ENCODE measurements around the gene PNPLA1.

PNPLA1 gene

DNA sequence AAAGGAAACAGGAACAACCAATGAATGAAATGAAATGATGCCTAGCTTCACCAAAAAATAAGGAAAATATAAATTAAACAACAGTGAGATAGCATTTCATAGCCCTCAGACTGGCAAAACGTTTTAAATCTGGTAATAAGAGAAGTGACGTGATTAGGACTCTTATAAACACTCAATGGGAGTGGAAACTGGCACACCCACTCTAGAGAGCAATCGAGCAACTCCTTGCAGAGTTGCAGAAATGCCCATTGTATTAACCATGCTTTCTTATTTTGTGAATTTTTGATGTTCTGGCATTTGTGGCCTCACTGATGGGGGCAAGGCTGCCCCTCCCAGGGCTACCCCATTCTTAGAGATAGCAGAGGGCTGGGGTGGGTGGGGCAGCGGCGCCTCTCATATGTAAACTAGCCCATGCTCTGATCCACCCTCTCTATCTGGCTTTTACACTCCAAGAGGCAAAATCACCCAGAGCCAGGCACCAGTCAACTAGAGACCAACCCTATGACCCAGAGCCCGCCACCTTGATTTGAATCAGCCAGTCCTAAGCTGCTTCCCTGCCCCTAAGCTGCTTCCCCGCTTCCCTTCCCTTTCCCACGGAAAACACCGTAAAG lies 6.4 kb upstream of the PNPLA1 start:
- Histone ChIP-seq H3K4me3 (ENCODE audit: low read length) (no peak overlapping the region), H3K9me2 (replicated peaks; ENCODE audit: control insufficient read depth, low read length) (no peaks in the 10 kb centered on the region), H3K79me2 (ENCODE audit: control insufficient read depth, low read length) (no peaks in the 10 kb centered on the region), H4K20me1 (ENCODE audit: control insufficient read depth, insufficient read depth, low read depth, low read length) (no peaks in the 10 kb centered on the region), H3K27ac (ENCODE audit: low read depth, low read length) (no peak overlapping the region), H3F3A (ENCODE audit: control insufficient read depth, insufficient read depth) (no peaks in the 10 kb centered on the region), H3K4me1 (ENCODE audit: control insufficient read depth, low read length) (no peaks in the 10 kb centered on the region), H3K36me3 (ENCODE audit: control insufficient read depth, low read length) (no peaks in the 10 kb centered on the region), H3K27me3 (ENCODE audit: control insufficient read depth, low read length) (peaks cover 30% of the 10 kb centered on the region), H3K9me3 (ENCODE audit: control insufficient read depth, insufficient read depth, low read length) (no peaks in the 10 kb centered on the region), H3K4me2 (ENCODE audit: low read length) (no peak overlapping the region)
- TF ChIP-seq, protein P1, sequence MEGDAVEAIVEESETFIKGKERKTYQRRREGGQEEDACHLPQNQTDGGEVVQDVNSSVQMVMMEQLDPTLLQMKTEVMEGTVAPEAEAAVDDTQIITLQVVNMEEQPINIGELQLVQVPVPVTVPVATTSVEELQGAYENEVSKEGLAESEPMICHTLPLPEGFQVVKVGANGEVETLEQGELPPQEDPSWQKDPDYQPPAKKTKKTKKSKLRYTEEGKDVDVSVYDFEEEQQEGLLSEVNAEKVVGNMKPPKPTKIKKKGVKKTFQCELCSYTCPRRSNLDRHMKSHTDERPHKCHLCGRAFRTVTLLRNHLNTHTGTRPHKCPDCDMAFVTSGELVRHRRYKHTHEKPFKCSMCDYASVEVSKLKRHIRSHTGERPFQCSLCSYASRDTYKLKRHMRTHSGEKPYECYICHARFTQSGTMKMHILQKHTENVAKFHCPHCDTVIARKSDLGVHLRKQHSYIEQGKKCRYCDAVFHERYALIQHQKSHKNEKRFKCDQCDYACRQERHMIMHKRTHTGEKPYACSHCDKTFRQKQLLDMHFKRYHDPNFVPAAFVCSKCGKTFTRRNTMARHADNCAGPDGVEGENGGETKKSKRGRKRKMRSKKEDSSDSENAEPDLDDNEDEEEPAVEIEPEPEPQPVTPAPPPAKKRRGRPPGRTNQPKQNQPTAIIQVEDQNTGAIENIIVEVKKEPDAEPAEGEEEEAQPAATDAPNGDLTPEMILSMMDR (IDR thresholded peaks at IDR 0.05; ENCODE audit: low read depth, low read length, poor library complexity, severe bottlenecking), result no peak
- no peak for TF ChIP-seq EZH2phosphoT487 (IDR thresholded peaks at IDR 0.05; ENCODE audit: borderline replicate concordance, low read length)

DNA sequence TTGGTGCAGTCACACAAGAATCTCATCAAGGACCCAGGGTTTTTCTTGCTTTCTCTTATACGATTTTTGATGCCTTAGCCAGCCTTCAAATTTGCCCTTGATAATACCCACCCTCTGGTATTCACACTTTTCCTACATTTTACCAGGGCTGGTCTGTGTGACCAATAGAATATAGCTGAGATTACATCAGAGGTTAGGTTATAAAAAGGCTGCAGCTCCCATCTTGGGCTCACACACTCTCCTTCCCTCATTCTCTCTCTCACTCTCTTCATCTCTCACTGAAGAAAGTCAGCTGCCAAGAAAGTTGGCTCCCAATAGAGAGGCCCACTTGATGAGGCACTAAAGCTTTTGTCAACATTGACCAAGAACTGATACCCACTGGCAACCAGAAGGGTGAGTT lies 4.1 kb upstream of the PNPLA1 start:
- H3K4me1 ChIP-seq (ENCODE audit: control insufficient read depth, low read length), result no peaks in the 10 kb centered on the region

DNA sequence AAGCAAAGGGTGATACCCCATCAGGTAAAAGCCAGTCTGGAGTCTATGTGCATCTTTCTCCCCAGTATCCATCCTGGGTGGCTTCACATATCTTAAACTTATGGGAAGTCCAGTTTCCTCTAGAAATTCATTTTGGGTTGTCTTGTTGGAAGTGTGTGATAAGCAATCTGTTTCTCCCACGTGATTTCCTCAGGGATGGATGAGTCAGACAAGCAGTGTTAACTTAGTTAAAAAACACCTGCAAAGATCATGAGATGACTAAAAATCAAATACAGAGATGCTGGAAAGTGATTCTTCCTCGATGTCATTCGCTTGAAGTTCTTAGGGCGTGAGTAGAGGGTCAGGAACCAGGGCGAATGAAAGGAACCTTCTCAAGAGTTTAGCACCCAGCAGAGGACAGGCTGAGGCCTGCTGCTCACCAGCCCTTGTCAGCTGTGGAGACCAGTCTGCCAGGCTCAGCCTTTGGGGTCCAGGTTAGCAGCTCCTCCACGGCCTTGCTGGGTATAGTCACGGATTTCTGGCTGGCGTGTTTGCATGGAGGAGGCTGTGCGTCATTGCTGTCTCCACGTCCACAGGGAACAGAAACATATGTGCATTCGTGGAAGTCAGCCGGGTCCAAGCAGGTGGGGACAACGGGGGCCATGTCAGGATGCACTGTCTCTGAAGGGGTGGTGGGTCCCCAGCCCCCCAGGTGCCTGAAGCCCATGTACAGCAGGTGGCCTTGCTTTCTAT lies 2.8 kb upstream of the PNPLA1 start:
- H3K9me3 ChIP-seq (ENCODE audit: control insufficient read depth, insufficient read depth, low read length), result no peaks in the 10 kb centered on the region
- H3K27ac ChIP-seq (ENCODE audit: low read depth, low read length), result no peak overlapping the region
- H3K4me3 ChIP-seq (ENCODE audit: low read length), result no peak overlapping the region
- H3K4me2 ChIP-seq (ENCODE audit: low read length), result no peak overlapping the region
- H3K27me3 ChIP-seq (ENCODE audit: control insufficient read depth, low read length), result peaks cover 15% of the 10 kb centered on the region; the same call in 1 of the 2 replicates
- TF ChIP-seq, protein P1 (IDR thresholded peaks at IDR 0.05; ENCODE audit: low read depth, low read length, poor library complexity, severe bottlenecking), result no peak
- no peak for TF ChIP-seq EZH2phosphoT487 (IDR thresholded peaks at IDR 0.05; ENCODE audit: borderline replicate concordance, low read length)
- no peaks in the 10 kb centered on the region for H3K4me1 ChIP-seq (ENCODE audit: control insufficient read depth, low read length)
- H3K9me2 ChIP-seq (replicated peaks; ENCODE audit: control insufficient read depth, low read length), result no peaks in the 10 kb centered on the region
- H3F3A ChIP-seq (ENCODE audit: control insufficient read depth, insufficient read depth), result no peaks in the 10 kb centered on the region
- no peaks in the 10 kb centered on the region for H4K20me1 ChIP-seq (ENCODE audit: control insufficient read depth, insufficient read depth, low read depth, low read length)
- H3K79me2 ChIP-seq (ENCODE audit: control insufficient read depth, low read length), result no peaks in the 10 kb centered on the region
- no peaks in the 10 kb centered on the region for H3K36me3 ChIP-seq (ENCODE audit: control insufficient read depth, low read length)

More for the DNA sequence above, 4.1 kb upstream of the PNPLA1 start:
- Histone ChIP-seq H3K4me3 (ENCODE audit: low read length) (no peak overlapping the region), H3K9me3 (ENCODE audit: control insufficient read depth, insufficient read depth, low read length) (no peaks in the 10 kb centered on the region), H3K27ac (ENCODE audit: low read depth, low read length) (no peak overlapping the region), H3K79me2 (ENCODE audit: control insufficient read depth, low read length) (no peaks in the 10 kb centered on the region), H4K20me1 (ENCODE audit: control insufficient read depth, insufficient read depth, low read depth, low read length) (no peaks in the 10 kb centered on the region), H3K27me3 (ENCODE audit: control insufficient read depth, low read length) (peaks cover 15% of the 10 kb centered on the region; the same call in 1 of the 2 replicates), H3K4me2 (ENCODE audit: low read length) (no peak overlapping the region), H3K36me3 (ENCODE audit: control insufficient read depth, low read length) (no peaks in the 10 kb centered on the region), H3F3A (ENCODE audit: control insufficient read depth, insufficient read depth) (no peaks in the 10 kb centered on the region), H3K9me2 (replicated peaks; ENCODE audit: control insufficient read depth, low read length) (no peaks in the 10 kb centered on the region)
- TF ChIP-seq EZH2phosphoT487 (IDR thresholded peaks at IDR 0.05; ENCODE audit: borderline replicate concordance, low read length), result no peak
- TF ChIP-seq, protein P1 (IDR thresholded peaks at IDR 0.05; ENCODE audit: low read depth, low read length, poor library complexity, severe bottlenecking), result no peak
